GM21619 (cell line): ENCODE measurements around the gene SNX5.
A peak's percentile ranks its signal among the peaks of the same experiment; 100 is the strongest.

ENCODE experiments used
- ATAC-seq: cut with Tn5 transposase; IDR thresholded peaks from one replicate; pipeline ENCODE4 v1.9.1; 2021; ENCODE audit not compliant: unreplicated experiment

The SNX5 gene

GRCh38 chr20:17968366-17969277 lies at the start of gene SNX5, which contains the start of gene MGME1:
SNX5 (minus strand) TSS chr20:17968794; CDS start chr20:17968425, 369 bp downstream.
MGME1 (plus strand) TSS chr20:17969018; CDS start chr20:17969860, 842 bp downstream.
- peak; percentile 73 for ATAC-seq

GRCh38 chr20:18018100-18018499 lies 49.5 kb upstream of the SNX5 start:
- ATAC-seq: no peak

- no peak for ATAC-seq
Observed at GRCh38 chr20:18016772-18017171, 48.2 kb upstream of the SNX5 start.

GRCh38 chr20:18014411-18014810 lies 45.8 kb upstream of the SNX5 start:
- ATAC-seq: no peak

- no peak for ATAC-seq
Observed at GRCh38 chr20:18012901-18013300, 44.3 kb upstream of the SNX5 start.

- no peak for ATAC-seq
Observed at GRCh38 chr20:18011951-18012645, 43.5 kb upstream of the SNX5 start.

- no peak for ATAC-seq
Observed at GRCh38 chr20:18011482-18011881, 42.9 kb upstream of the SNX5 start.

GRCh38 chr20:18009116-18009515 lies 40.5 kb upstream of the SNX5 start:
- no peak for ATAC-seq

- no peak for ATAC-seq
Observed at GRCh38 chr20:18007534-18008292, 39.1 kb upstream of the SNX5 start.

GRCh38 chr20:18006684-18007083 lies 38.1 kb upstream of the SNX5 start:
- ATAC-seq: no peak

- ATAC-seq: no peak
Observed at GRCh38 chr20:18005990-18006364, 37.4 kb upstream of the SNX5 start.

GRCh38 chr20:18005170-18005989 lies 36.8 kb upstream of the SNX5 start:
- peak; percentile 92 for ATAC-seq

- no peak for ATAC-seq
Observed at GRCh38 chr20:18004384-18005031, 35.9 kb upstream of the SNX5 start.

GRCh38 chr20:18003897-18004296 lies 35.3 kb upstream of the SNX5 start:
- ATAC-seq: no peak

- ATAC-seq: no peak
Observed at GRCh38 chr20:18001131-18001921, 32.7 kb upstream of the SNX5 start.

- no peak for ATAC-seq
Observed at GRCh38 chr20:17999566-17999965, 31.0 kb upstream of the SNX5 start.

- no peak for ATAC-seq
Observed at GRCh38 chr20:17998446-17998845, 29.9 kb upstream of the SNX5 start.

GRCh38 chr20:17995967-17996819 lies 27.6 kb upstream of the SNX5 start:
- ATAC-seq: no peak
